Measurements from ENCODE around the gene RARA. TPM values are rescaled to one million over a fixed set of nuclear protein-coding genes. Genes with fewer than 3 reads are reported as not detected.
A peak's percentile ranks its signal among the peaks of the same experiment; 100 is the strongest.

The RARA gene
- total RNA-seq, 6 experiments from 2014 or later: 17.7 to 41.9 (median 22.9) TPM

GRCh38 chr17:40320756-40321523 lies 12.0 kb downstream of the RARA start:
- DNase-seq: peak in 1 of 3 donors; percentile 58
- TF ChIP-seq POLR2A (IDR thresholded peaks at IDR 0.05) (no peak), CTCF (IDR thresholded peaks at IDR 0.05) (no peak)
- ATAC-seq: no peak
- 18% methylated on average over 2 of the region's 19 CpGs for WGBS (ENCODE audit: insufficient coverage, low coverage, low lambda C conversion rate, missing lambda C conversion rate)
- H3K9me3 ChIP-seq: no peaks in the 10 kb centered on the region
- no peaks in the 10 kb centered on the region for H3K36me3 ChIP-seq
- H3K4me3 ChIP-seq: peak overlapping the region in 1 of 3 donors; percentile 2
- peak overlapping the region; percentile 10 to 77 (median 25) for H3K27ac ChIP-seq
- intact Hi-C loops (cut with DNase I): no loop called here
- H3K4me1 ChIP-seq: peaks cover 3 to 73% (median 44%) of the 10 kb centered on the region in 4 donors
- H3K27me3 ChIP-seq: no peaks in the 10 kb centered on the region

- no peak for TF ChIP-seq POLR2A (IDR thresholded peaks at IDR 0.05)
- no peak for TF ChIP-seq CTCF (IDR thresholded peaks at IDR 0.05)
- ATAC-seq: no peak
- Histone ChIP-seq H3K4me3 (peak overlapping the region in 2 of 3 donors; percentile 15 to 27), H3K27ac (peak overlapping the region; percentile 9 to 77 (median 76)), H3K36me3 (no peaks in the 10 kb centered on the region), H3K4me1 (peaks cover 3 to 73% (median 44%) of the 10 kb centered on the region in 4 donors), H3K9me3 (no peaks in the 10 kb centered on the region), H3K27me3 (no peaks in the 10 kb centered on the region)
- peak in 2 of 3 donors; percentile 34 to 52 for DNase-seq
- WGBS (ENCODE audit: insufficient coverage, low coverage, low lambda C conversion rate, missing lambda C conversion rate): 27% methylated on average over 3 of the region's 4 CpGs
- intact Hi-C loops (cut with DNase I): no loop called here
These were observed 12.5 kb downstream of the RARA start for GRCh38 chr17:40321524-40321929.

GRCh38 chr17:40321961-40322357 lies 13.0 kb downstream of the RARA start:
- Histone ChIP-seq H3K9me3 (no peaks in the 10 kb centered on the region), H3K27ac (peak overlapping the region; percentile 9 to 77 (median 76)), H3K4me3 (peak overlapping the region in 2 of 3 donors; percentile 15 to 27), H3K4me1 (peaks cover 4 to 73% (median 45%) of the 10 kb centered on the region in 4 donors), H3K36me3 (no peaks in the 10 kb centered on the region), H3K27me3 (no peaks in the 10 kb centered on the region)
- TF ChIP-seq CTCF (IDR thresholded peaks at IDR 0.05): no peak
- WGBS (ENCODE audit: insufficient coverage, low coverage, low lambda C conversion rate, missing lambda C conversion rate): 0% methylated on average over 3 of the region's 4 CpGs
- intact Hi-C loops (cut with DNase I): no loop called here
- DNase-seq (peak in 2 of 3 donors; percentile 29 to 54), ATAC-seq (no peak)

- H3K4me1 ChIP-seq: peaks cover 5 to 73% (median 49%) of the 10 kb centered on the region in 4 donors
- peak overlapping the region; percentile 9 to 77 (median 76) for H3K27ac ChIP-seq
- no peaks in the 10 kb centered on the region for H3K27me3 ChIP-seq
- 4% methylated on average over 11 of the region's 19 CpGs for WGBS (ENCODE audit: insufficient coverage, low coverage, low lambda C conversion rate, missing lambda C conversion rate)
- peak overlapping the region in 2 of 3 donors; percentile 15 to 27 for H3K4me3 ChIP-seq
- intact Hi-C loops (cut with DNase I): no loop called here
- no peaks in the 10 kb centered on the region for H3K9me3 ChIP-seq
- ATAC-seq (peak; percentile 2 to 15 (median 8)), DNase-seq (peak; percentile 60 to 77 (median 71))
- TF ChIP-seq CTCF (IDR thresholded peaks at IDR 0.05) (no peak), POLR2A (IDR thresholded peaks at IDR 0.05) (no peak)
- H3K36me3 ChIP-seq: no peaks in the 10 kb centered on the region
These were observed 13.7 kb downstream of the RARA start for GRCh38 chr17:40322358-40323315.

Measured in right lobe of liver (tissue), 6 donors.